HG02610 (cell line): ENCODE measurements around the gene ATF7IP.
A peak's percentile ranks its signal among the peaks of the same experiment; 100 is the strongest.

ENCODE experiments used
- ATAC-seq: cut with Tn5 transposase; IDR thresholded peaks from one replicate; pipeline ENCODE4 v1.9.1; 2021; ENCODE audit warnings: mild to moderate bottlenecking, moderate library complexity; ENCODE audit not compliant: unreplicated experiment

Gene ATF7IP

GRCh38 chr12:14410177-14410576, 44.7 kb downstream of the ATF7IP start:
- no peak for ATAC-seq

GRCh38 chr12:14410841-14411569, 45.5 kb downstream of the ATF7IP start:
- ATAC-seq: no peak

GRCh38 chr12:14416658-14417057, 51.2 kb downstream of the ATF7IP start:
- no peak for ATAC-seq

- ATAC-seq: no peak
Observed at GRCh38 chr12:14417715-14418114, 52.2 kb downstream of the ATF7IP start.

GRCh38 chr12:14418451-14418890, 53.0 kb downstream of the ATF7IP start:
- no peak for ATAC-seq

GRCh38 chr12:14422516-14423230, 57.2 kb downstream of the ATF7IP start:
- ATAC-seq: no peak

GRCh38 chr12:14424545-14424944, 59.1 kb downstream of the ATF7IP start:
- ATAC-seq: no peak

GRCh38 chr12:14426792-14427191, 61.3 kb downstream of the ATF7IP start:
- no peak for ATAC-seq

GRCh38 chr12:14427929-14428328, 62.4 kb downstream of the ATF7IP start:
- ATAC-seq: no peak

GRCh38 chr12:14430394-14430986, 65.0 kb downstream of the ATF7IP start:
- no peak for ATAC-seq

- ATAC-seq: no peak
Observed at GRCh38 chr12:14431975-14432374, 66.5 kb downstream of the ATF7IP start.

GRCh38 chr12:14435627-14436026, 70.1 kb downstream of the ATF7IP start:
- no peak for ATAC-seq

GRCh38 chr12:14442221-14442881, 76.9 kb downstream of the ATF7IP start:
- ATAC-seq: no peak

- no peak for ATAC-seq
Observed at GRCh38 chr12:14443531-14443930, 78.0 kb downstream of the ATF7IP start.

GRCh38 chr12:14450479-14450878, 85.0 kb downstream of the ATF7IP start:
- no peak for ATAC-seq

GRCh38 chr12:14452336-14452735, 86.9 kb downstream of the ATF7IP start:
- ATAC-seq: no peak

- no peak for ATAC-seq
Observed at GRCh38 chr12:14452865-14453264, 87.4 kb downstream of the ATF7IP start.

- ATAC-seq: peak; percentile 55
Observed at GRCh38 chr12:14454098-14454907, 88.8 kb downstream of the ATF7IP start.

- no peak for ATAC-seq
Observed at GRCh38 chr12:14460212-14460841, 94.8 kb downstream of the ATF7IP start.

- no peak for ATAC-seq
Observed at GRCh38 chr12:14471497-14471896, 106.0 kb downstream of the ATF7IP start.
